ENCODE measurements around the gene C5orf58.

GRCh38 chr5:170217831-170218230 lies 15.0 kb upstream of the C5orf58 start:
- no peak for TF ChIP-seq TCF7L2 (IDR thresholded peaks at IDR 0.05; ENCODE audit: low read depth, low read length)
- no peak for TF ChIP-seq CREBBP (IDR thresholded peaks at IDR 0.05; ENCODE audit: low read depth, low read length)
- TF ChIP-seq ATF3 (IDR thresholded peaks at IDR 0.05), result no peak
- TF ChIP-seq ATF3 (CRISPR knock-in tag; conservative IDR thresholded peaks at IDR 0.05), result no peak
- TF ChIP-seq POLR2A (conservative IDR thresholded peaks at IDR 0.05), result no peak
- TF ChIP-seq JUN (IDR thresholded peaks at IDR 0.05; ENCODE audit: borderline replicate concordance, low read depth, low read length), result no peak
- TF ChIP-seq JUN (CRISPR knock-in tag; IDR thresholded peaks at IDR 0.05; ENCODE audit: borderline replicate concordance), result no peak
